ENCODE data around the gene AMPD1.

The AMPD1 gene

GRCh38 chr1:114700036-114700600, 4.8 kb upstream of the AMPD1 start:
- no peak for DNase-seq (ENCODE audit: low read depth)

DNA sequence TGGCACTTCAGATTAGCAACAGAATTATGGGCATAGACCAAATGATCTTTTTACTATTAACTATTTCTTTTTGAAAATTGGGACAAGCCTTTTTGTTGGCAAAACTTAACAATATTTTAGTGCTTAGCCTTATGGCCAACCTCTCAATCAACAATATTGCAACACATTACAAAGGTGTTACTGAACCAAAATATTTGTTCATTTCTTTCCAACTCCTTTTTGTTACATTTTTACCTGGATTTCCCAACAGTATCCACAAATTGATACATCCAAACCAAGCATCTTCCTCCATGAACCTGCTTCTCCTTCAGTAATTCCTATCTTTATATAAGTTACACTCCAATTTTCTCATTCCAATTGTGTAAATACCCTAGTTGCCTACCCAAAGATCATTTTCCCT, 1.5 kb upstream of the AMPD1 start:
- DNase-seq (ENCODE audit: low read depth): no peak

DNA sequence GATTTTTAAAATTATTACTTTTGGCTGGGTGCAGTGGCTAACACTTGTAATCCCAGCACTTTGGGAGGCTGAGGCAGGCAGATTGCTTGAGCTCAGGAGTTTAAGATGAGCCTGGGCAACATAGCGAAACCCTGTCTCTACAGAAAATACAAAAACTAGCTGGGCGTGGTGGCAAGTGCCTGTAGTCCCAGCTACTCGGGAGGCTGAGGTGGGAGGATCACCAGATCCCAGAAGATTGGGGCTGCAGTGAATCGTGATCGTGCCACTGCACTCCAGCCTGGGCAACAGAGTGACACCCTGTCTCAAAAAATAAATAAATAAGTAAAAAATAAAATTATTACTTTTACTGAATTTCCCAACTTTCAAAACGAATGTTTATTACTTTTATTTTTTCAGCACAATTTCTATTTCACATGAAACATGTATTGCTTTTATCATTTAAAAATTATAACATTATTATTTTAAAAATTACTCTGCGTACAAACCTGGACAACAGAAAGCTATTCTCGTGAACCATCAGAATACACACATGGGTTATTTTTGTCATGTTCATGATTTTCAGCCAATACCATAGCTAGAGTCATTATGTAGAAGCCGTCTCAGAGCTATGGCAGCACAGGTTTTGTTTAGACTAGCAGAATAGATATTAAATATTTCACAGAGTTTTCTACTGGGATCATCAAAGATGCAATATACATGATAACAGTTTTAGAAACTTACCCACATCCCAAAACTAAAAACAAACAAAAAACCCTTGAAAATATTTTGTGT, 621 bp downstream of the AMPD1 start:
- no peak for DNase-seq (ENCODE audit: low read depth)

DNA sequence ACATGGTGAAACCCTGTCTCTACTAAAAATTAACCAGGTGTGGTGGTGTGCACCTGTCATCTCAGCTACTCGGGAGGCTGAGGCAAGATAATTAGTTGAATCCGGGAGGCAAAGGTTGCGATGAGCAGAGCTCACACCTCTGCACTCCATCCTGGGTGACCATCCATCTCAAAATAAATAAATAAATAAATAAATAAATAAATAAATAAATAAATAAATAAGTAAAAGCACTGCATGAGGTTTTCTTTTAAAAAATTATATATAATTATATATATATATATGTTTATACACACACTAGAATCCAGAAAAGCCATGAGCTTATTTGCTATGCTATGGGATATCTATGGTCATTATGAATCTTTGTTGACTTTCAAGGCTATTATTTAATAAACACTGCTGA, 2.4 kb downstream of the AMPD1 start:
- no peak for DNase-seq (ENCODE audit: low read depth)

- DNase-seq (ENCODE audit: low read depth): no peak
These were observed 4.3 kb downstream of the AMPD1 start for GRCh38 chr1:114691061-114691460.

- DNase-seq (ENCODE audit: low read depth): no peak
These were observed 5.2 kb downstream of the AMPD1 start for GRCh38 chr1:114690148-114690547.

- no peak for DNase-seq (ENCODE audit: low read depth)
These were observed 6.8 kb downstream of the AMPD1 start for GRCh38 chr1:114688526-114688925.

DNA sequence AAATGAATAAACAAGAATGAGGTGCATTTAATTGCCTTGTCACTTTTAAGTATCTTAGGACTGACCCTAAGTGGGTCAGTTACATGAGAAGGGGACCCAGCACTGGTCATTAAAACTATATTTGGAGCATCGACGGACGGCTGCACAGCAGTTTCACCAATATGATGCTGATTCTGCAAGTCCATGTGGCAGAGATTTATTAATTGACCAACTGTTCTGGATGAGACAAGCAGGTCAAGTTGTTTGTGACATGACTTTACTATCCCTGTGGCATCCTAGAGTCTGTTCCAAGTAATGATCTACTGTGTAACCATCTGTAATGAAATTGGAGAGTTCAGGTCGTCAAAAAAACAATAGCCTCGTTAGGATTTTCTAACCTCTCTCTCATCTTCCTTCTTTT, 9.5 kb downstream of the AMPD1 start:
- DNase-seq (ENCODE audit: low read depth): no peak

DNA sequence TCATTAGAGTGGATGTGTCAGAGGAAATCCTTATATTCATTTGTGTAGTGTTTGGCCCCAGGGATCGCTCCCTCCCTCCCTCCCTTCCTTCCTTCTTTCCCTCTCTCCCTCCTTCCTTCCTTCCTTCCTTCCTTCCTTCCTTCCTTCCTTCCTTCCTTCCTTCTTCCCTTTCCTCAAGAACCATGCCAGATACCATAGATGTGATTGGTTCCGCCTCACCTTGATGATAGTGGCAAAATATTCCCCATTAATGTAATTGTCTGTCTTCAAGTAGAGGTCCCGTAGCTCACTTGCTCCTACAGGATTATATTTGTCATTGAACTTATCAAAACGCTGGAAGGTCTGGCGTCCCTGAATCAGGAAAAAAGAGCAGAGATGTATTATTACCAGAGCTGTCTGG, 17.7 kb downstream of the AMPD1 start:
- DNase-seq (ENCODE audit: low read depth): no peak

DNA sequence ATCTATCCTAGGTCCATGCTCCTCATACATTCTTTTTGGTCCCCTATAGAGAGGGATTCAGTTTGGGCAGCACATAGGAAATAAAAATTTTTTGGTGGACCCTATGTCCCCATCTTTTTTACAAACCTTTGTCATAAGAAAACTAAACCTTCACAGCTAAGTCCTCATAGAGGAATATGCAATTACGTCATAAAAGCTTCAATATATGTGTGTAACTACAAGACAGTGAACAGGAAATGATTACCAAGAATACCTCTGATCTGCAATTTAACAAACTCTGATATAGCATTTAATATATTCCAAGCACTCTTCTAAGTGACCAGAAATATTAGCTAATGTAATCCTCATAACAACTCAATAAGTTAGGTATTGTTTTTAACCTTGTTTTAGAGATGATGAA, 19.2 kb downstream of the AMPD1 start:
- DNase-seq (ENCODE audit: low read depth): no peak

DNA sequence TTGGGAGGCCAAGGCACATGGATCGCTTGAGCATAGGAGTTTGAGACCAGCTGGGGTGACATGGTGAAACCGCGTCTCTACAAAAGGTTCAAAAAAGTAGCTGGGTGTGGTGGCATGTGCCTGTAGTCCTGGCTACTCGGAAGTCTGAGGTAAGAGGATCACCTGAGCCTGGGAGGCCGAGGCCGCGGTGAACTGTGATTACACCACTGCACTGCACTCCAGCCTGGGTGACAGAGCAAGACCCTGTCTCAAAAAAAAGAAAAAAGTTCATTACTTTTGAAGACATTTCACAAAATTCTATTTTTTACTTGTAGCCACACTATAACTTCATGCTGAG, 23.4 kb downstream of the AMPD1 start:
- DNase-seq (ENCODE audit: low read depth): no peak

DNA sequence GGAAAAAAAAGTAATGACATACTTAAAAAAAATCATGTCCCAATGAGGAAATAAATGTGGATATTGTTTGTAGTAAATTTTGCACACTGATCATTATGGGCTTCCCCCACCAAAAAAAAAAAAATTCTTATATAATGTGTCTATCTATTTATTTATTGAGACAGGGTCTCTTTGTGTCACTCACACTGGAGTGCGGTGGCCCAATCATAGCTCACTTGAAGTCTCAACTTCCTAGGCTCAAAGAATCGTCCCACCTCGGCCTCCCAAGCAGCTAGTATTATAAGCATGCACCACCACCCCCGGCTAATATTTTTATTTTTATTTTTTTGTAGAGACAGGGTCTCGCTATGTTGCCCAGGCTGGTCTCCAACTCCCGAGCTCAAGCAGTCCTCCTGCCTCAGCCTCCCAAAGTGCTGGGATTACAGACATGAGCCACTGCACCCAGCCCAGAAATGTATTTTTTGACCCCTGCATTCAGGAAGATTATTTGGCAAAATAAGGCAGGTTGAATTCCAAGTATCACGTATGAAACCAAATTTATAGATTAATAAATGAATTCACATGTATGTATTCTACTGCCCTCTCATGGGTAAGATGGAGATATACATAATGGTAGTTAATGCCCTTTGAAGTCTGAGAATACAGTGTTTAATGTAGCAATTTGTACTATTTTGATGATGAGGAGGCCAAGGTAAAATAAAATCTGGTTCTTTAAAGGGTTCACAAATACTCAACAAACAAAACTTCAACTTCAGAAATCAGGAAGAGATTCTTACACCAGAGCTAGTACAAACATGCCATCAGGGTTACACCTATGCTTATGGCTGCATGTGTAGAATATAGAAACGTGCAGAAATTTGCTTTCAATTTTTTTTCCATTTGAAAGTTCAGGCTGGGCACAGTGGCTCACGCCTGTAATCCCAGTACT, 24.1 kb downstream of the AMPD1 start:
- no peak for DNase-seq (ENCODE audit: low read depth)

DNA sequence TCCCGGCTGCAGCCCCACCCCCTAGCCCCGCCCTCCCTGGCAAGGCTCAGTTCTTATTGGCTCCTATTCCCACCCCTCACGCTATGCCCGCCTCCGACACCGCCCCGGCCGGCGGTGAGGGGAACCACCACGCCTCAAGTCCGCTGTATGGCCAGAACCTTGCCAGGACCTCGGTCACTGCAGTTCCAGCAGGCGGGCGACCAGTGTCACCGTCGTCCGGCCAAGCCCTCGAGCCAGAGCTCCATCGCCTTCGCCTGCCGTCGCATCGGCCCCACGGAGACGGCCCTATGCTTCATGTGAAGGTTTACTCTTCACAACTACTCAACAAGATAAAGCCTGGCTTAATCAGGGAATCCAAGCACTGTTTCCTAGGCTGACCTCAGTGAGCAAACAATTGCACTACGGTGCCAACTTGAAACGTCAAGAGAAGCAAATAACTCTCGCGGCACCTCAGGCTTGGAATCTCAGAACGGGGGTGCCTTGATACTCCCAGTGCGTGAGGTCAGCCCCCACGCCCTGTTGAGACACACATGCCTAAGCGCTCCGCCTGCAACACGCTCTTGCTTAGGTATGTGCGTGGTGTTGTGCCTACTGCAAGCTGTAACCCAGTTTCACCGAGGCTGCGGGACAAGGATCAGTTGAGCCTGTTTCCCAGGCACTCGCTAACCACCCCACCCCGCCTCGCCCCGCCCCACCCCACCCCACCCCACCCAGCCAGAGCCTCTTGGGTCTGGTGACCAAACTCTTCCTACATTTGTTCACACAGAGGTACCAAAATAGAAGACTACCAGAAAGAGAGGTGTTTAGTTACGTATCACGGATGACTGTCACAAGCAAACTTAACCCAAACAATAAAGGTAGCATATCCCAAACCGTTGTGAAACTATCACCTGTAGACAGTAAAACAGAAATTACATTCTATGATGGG, 25.0 kb downstream of the AMPD1 start:
- peak; percentile 81 for DNase-seq (ENCODE audit: low read depth)

DNA sequence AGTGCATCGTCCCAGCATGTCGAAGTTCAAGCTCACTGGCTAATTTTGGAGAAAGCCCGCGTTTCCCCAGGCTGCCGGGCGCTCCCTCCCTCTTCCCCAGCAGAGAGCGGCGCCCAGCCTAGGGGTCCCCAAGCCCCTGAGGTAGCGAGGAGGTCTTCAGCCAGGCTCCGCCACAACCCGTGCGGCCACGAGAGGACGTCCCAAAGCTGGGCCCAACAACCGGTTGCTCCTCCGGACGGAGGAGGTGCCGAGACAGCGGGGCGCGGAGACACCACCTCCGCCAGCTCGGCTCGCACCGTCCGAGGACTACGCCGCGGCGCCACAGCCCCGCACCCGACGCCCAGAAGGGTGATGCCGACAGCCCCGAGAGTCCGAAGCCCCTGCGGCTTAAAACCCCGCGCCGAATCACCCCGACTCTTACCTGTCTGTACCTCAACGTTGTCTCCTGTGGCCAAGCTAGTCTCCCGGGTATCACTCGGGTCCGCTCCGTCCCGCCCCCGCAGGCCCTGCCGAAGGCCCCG, 25.7 kb downstream of the AMPD1 start, which contains the start of gene DENND2C:
Gene DENND2C, minus strand, starts transcription at position 488 of the 521 bp plus-strand sequence. CDS start 44,065 bp downstream, outside the sequence.
- no peak for DNase-seq (ENCODE audit: low read depth)

GRCh38 chr1:114668784-114669561, 26.4 kb downstream of the AMPD1 start:
- no peak for DNase-seq (ENCODE audit: low read depth)

DNA sequence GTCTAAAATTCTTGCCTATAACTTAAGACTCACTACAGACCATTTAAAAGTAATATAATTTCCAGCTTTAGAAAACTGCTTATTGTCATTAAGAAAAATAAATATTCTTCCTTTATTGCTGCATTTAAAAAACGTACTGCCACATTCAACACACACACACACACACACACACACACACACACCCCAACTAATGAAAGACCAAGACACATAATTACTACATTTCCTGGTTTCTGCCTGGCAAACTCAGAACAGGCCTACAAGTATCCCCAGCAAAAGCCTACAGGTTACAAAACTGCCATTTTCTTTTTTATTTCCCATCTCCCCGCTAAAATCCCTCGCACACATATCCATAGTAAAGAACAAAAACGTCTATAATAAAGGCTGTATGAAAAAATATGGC, 27.0 kb downstream of the AMPD1 start:
- DNase-seq (ENCODE audit: low read depth): no peak

GRCh38 chr1:114666954-114667353, 28.4 kb downstream of the AMPD1 start:
- no peak for DNase-seq (ENCODE audit: low read depth)

GRCh38 chr1:114660238-114660637, 35.1 kb downstream of the AMPD1 start:
- no peak for DNase-seq (ENCODE audit: low read depth)

GRCh38 chr1:114651893-114652292, 43.5 kb downstream of the AMPD1 start:
- no peak for DNase-seq (ENCODE audit: low read depth)

GRCh38 chr1:114648503-114648902, 46.8 kb downstream of the AMPD1 start:
- DNase-seq (ENCODE audit: low read depth): no peak

DNA sequence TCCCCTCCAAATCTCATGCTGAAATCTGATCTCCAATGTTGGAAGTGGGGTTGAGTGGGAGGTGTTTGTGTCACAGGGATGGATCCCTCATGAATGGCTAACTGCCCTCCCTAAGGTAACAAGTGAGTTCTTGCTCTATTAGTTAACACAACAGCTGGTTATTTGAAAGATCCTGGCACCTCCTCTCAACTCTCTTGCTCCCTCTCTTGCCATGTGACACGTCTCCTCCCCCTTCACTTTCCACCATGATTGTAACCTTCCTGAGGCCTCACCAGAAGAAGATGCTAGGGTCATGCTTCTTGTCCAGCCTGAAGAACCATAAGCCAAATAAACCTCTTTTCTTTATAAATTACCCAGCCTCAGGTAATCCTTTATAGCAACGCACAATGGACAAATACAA, 54.0 kb downstream of the AMPD1 start:
- DNase-seq (ENCODE audit: low read depth): no peak

Data from activated T-cell treated with anti-CD3 and anti-CD28 coated beads for 48 hours (primary cell).